Skin epidermis (tissue), 12 donors: ENCODE data around the gene RHEB.

Source experiments
- H3K27ac ChIP-seq, 21 experiments: fragments of 200-600 bp; sonication (generic) in 11 of 21; one replicate each; pipeline ENCODE4 v1.5.0; 2020; ENCODE audit warnings: mild to moderate bottlenecking in 3 of 21, inconsistent platforms in 2 of 21, moderate library complexity in 2 of 21
- H3K4me3 ChIP-seq, 7 experiments: fragments of 200-600 bp; sonication (generic) in 2 of 7; one replicate each; pipeline ENCODE4 v1.5.0; 2020; ENCODE audit warnings: inconsistent platforms in 2 of 7, mild to moderate bottlenecking in 2 of 7, moderate library complexity in 1 of 7

RHEB gene

GRCh38 chr7:151519765-151520418 lies at the start of gene RHEB:
Gene RHEB (minus strand): TSS chr7:151519895. CDS start chr7:151519511, 384 bp downstream.
- H3K4me3 ChIP-seq, result peak within 1 kb of the TSS; percentile 43 to 92 (median 84)
- peak within 1 kb of the TSS; percentile 87 to 100 (median 97) for H3K27ac ChIP-seq

- Histone ChIP-seq H3K27ac (peak overlapping the region in 2 of 21 experiments; percentile 2 to 4), H3K4me3 (no peak overlapping the region)
Observed at GRCh38 chr7:151566897-151567320, 47.2 kb upstream of the RHEB start.

GRCh38 chr7:151565541-151565940 lies 45.8 kb upstream of the RHEB start:
- H3K27ac ChIP-seq, result no peak overlapping the region
- H3K4me3 ChIP-seq, result no peak overlapping the region

GRCh38 chr7:151560243-151560642 lies 40.5 kb upstream of the RHEB start:
- Histone ChIP-seq H3K27ac (no peak overlapping the region), H3K4me3 (no peak overlapping the region)

- Histone ChIP-seq H3K4me3 (no peak overlapping the region), H3K27ac (no peak overlapping the region)
Observed at GRCh38 chr7:151559557-151560183, 40.0 kb upstream of the RHEB start.

- Histone ChIP-seq H3K27ac (no peak overlapping the region), H3K4me3 (no peak overlapping the region)
Observed at GRCh38 chr7:151558575-151558974, 38.9 kb upstream of the RHEB start.

GRCh38 chr7:151556592-151556991 lies 36.9 kb upstream of the RHEB start:
- Histone ChIP-seq H3K4me3 (no peak overlapping the region), H3K27ac (no peak overlapping the region)

GRCh38 chr7:151553356-151553755 lies 33.7 kb upstream of the RHEB start:
- Histone ChIP-seq H3K27ac (no peak overlapping the region), H3K4me3 (no peak overlapping the region)

GRCh38 chr7:151552352-151553028 lies 32.8 kb upstream of the RHEB start:
- Histone ChIP-seq H3K27ac (peak overlapping the region in 1 of 21 experiments; percentile 35), H3K4me3 (peak overlapping the region in 1 of 7 experiments; percentile 0)

- H3K4me3 ChIP-seq, result peak overlapping the region in 1 of 7 experiments; percentile 0
- peak overlapping the region in 1 of 21 experiments; percentile 35 for H3K27ac ChIP-seq
Observed at GRCh38 chr7:151551820-151552219, 32.1 kb upstream of the RHEB start.

GRCh38 chr7:151550656-151551286 lies 31.1 kb upstream of the RHEB start:
- Histone ChIP-seq H3K27ac (no peak overlapping the region), H3K4me3 (no peak overlapping the region)

- H3K4me3 ChIP-seq, result no peak overlapping the region
- H3K27ac ChIP-seq, result no peak overlapping the region
Observed at GRCh38 chr7:151549644-151550043, 29.9 kb upstream of the RHEB start.

GRCh38 chr7:151549083-151549482 lies 29.4 kb upstream of the RHEB start:
- H3K27ac ChIP-seq, result no peak overlapping the region
- no peak overlapping the region for H3K4me3 ChIP-seq

GRCh38 chr7:151544183-151544582 lies 24.5 kb upstream of the RHEB start:
- H3K4me3 ChIP-seq, result no peak overlapping the region
- no peak overlapping the region for H3K27ac ChIP-seq

GRCh38 chr7:151542606-151543130 lies 23.0 kb upstream of the RHEB start:
- Histone ChIP-seq H3K27ac (no peak overlapping the region), H3K4me3 (no peak overlapping the region)

GRCh38 chr7:151541709-151542499 lies 22.2 kb upstream of the RHEB start:
- H3K4me3 ChIP-seq, result no peak overlapping the region
- H3K27ac ChIP-seq, result no peak overlapping the region

GRCh38 chr7:151540146-151540545 lies 20.5 kb upstream of the RHEB start:
- no peak overlapping the region for H3K27ac ChIP-seq

GRCh38 chr7:151539088-151539671 lies 19.5 kb upstream of the RHEB start:
- no peak overlapping the region for H3K4me3 ChIP-seq
- no peak overlapping the region for H3K27ac ChIP-seq

More at GRCh38 chr7:151540146-151540545, 20.5 kb upstream of the RHEB start:
- H3K4me3 ChIP-seq, result no peak overlapping the region
